HL-60 (cell line): ENCODE measurements around the gene MDGA2.

ENCODE experiments used
- DNase-seq, 2 experiments: peaks; one replicate each; pipeline ENCODE4 v3.0.0-alpha.2; 2010 to 2020; ENCODE audit warnings: low read depth in 1 of 2, low spot score in 1 of 2
- H3K27ac ChIP-seq: fragments of 250-450 bp; sonication (Bioruptor Pico); replicated peaks from 2 replicates; pipeline ENCODE4 v1.5.1; 2020; ENCODE audit warnings: mild to moderate bottlenecking, moderate library complexity
- H3K27me3 ChIP-seq: fragments of 250-450 bp; sonication (Bioruptor Pico); 2 replicates; pipeline ENCODE4 v1.5.1; 2021; ENCODE audit warnings: mild to moderate bottlenecking, moderate library complexity; ENCODE audit not compliant: insufficient read depth, poor library complexity, severe bottlenecking
- H3K4me3 ChIP-seq: replicated peaks from 2 replicates; pipeline ENCODE4 v1.5.1; 2011; ENCODE audit warnings: mild to moderate bottlenecking, control low read depth, low read length; ENCODE audit not compliant: insufficient read depth
- CTCF ChIP-seq: IDR thresholded peaks from one replicate; pipeline ENCODE4 v1.5.1; 2011; ENCODE audit warnings: low read length, control low read depth, inconsistent platforms; ENCODE audit not compliant: insufficient read depth
- GABPA ChIP-seq: IDR thresholded peaks from 2 replicates; pipeline ENCODE4 v1.6.1; 2012; ENCODE audit warnings: low read depth
- POLR2AphosphoS5 ChIP-seq: IDR thresholded peaks from 2 replicates; pipeline ENCODE4 v1.6.1; 2012; ENCODE audit warnings: low read depth
- REST ChIP-seq: IDR thresholded peaks from 2 replicates; pipeline ENCODE4 v1.6.1; 2012; ENCODE audit warnings: low read depth; ENCODE audit not compliant: insufficient replicate concordance
- SPI1 ChIP-seq: IDR thresholded peaks from 2 replicates; pipeline ENCODE4 v1.6.1; 2012; ENCODE audit warnings: low read depth, mild to moderate bottlenecking, borderline replicate concordance

MDGA2 gene

GRCh38 chr14:46989566-46989965, 685.8 kb downstream of the MDGA2 start:
- Histone ChIP-seq H3K27me3 (no peaks in the 10 kb centered on the region), H3K27ac (no peak overlapping the region), H3K4me3 (no peak overlapping the region)
- DNase-seq, result no peak
- no peak for TF ChIP-seq REST
- no peak for TF ChIP-seq SPI1
- TF ChIP-seq GABPA, result no peak
- no peak for TF ChIP-seq CTCF
- TF ChIP-seq POLR2AphosphoS5, result no peak

GRCh38 chr14:46988312-46988711, 687.1 kb downstream of the MDGA2 start:
- Histone ChIP-seq H3K27ac (no peak overlapping the region), H3K27me3 (no peaks in the 10 kb centered on the region), H3K4me3 (no peak overlapping the region)
- no peak for DNase-seq
- TF ChIP-seq POLR2AphosphoS5 (no peak), SPI1 (no peak), CTCF (no peak), REST (no peak), GABPA (no peak)

- DNase-seq, result no peak
- H3K27ac ChIP-seq, result no peak overlapping the region
Observed at GRCh38 chr14:46985529-46986380, 689.6 kb downstream of the MDGA2 start.

More at GRCh38 chr14:46985529-46986380, 689.6 kb downstream of the MDGA2 start:
- no peak overlapping the region for H3K4me3 ChIP-seq
- TF ChIP-seq POLR2AphosphoS5 (no peak), REST (no peak), CTCF (no peak), SPI1 (no peak), GABPA (no peak)
- no peaks in the 10 kb centered on the region for H3K27me3 ChIP-seq
